Measurements from ENCODE around the gene SLC7A11.

SLC7A11 gene

DNA sequence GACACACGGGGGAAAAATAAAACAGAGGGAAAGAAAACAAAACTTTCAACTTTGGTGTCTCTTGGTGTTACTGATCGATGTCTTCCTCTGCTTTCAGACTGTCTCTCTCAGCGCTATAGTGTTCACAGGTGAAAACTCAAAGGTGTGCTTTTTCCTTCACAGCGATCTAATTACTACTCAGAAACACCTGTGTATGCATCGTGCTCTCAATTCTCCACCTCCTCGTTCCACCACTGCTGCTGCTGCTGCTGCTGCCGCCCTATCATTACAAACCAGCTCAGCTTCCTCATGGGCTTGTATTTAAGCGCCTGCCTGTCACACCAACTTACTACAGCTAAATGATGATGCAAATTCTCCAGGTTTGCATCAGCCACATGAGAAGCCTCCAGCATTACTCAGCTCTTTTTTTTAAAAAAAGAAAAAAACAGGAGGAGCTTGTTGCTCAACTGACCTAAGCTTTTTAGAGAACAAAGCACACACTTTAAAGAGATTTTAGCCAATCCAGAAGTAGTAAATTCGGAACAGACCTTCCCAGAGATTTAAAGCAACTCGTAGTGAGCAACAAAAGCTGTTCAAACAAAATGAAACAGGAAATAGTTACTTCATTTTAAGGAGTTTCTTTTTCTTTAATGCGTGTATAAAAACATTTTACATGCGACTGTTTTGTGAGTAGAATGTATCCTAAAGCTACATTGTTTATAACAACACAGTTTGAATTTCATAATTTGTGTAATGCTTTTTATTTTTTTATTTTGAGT, at the start of gene SLC7A11:
SLC7A11 (minus strand) TSS at position 274 of the 758 bp plus-strand sequence. CDS start 280 bp downstream, outside the sequence.
- peak; percentile 4 to 12 for DNase-seq

DNA sequence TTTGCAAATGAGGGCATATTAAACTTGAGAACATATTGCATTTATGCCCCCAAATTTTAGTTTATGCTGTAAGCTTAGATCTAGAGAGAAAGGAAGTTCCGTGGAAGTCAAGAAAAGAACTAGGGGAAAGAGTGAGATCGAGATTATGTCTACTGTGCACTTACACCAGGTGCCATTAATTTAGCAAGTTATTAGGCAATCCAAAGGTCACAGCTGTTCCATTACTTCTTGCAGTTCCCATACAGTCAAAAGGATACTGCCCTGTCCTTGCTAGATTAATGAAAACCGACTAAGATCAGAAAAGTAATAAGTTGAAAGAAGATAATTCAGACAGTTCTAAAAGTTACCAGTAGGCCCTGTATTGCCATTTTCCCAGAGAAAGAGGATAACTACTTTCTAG, 49.3 kb upstream of the SLC7A11 start:
- no peak for DNase-seq

DNA sequence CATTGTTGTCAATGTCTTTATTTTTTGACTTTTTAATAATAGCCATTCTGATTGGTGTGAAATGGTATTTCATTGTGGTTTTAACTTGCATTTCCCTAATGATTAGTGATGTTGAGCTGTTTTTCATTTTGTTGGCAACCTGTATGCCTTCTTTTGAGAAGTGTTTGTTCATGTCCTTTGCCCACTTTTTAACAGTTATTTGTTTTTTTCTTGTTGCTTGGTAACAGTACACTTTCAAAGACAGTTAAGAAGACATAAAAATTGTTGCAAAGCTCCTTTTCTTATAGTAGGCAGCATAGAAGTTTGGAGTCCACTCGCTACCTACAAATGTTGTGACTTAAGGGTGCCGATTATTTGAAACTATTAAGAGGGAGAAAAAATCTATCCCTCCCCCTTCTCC, 48.7 kb upstream of the SLC7A11 start:
- DNase-seq, result no peak

DNA sequence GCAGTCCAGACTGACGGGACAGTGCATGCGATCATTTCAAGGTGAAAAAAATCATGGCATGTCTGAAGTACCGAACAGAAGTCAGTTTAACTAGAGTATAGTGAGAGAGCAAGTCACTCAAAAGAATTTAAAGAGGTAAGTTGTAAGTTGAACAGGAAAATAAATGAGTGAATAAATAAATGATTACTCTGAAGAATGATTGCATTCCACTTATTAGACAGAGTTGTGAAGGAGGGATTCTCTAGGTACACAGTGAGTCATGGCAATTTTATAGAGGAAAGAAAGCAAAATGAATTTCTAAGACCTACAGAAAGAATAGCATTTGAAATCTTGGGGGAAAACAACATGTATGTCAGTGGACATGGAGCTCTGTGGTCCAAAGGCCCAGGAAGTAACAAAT, 37.1 kb upstream of the SLC7A11 start:
- no peak for DNase-seq

DNA sequence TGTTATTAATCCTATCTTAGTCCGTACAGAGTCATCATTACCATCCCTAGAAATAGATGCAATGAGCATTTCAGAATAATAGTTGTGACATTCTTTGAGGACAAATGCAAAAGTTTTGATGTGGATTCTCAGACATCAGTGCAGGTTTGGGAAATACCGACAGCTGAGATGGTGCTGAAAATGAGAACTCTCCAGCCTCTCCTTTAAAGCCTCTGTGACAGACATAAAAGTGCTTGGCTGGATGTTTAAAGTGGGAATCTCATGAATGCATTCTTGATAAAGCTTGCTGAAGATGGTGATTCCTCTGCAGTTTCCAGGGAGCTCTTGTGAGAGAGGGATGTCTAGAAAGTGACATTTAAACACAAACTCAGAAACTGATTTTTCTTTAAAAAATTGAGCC, 35.0 kb upstream of the SLC7A11 start:
- no peak for DNase-seq

DNA sequence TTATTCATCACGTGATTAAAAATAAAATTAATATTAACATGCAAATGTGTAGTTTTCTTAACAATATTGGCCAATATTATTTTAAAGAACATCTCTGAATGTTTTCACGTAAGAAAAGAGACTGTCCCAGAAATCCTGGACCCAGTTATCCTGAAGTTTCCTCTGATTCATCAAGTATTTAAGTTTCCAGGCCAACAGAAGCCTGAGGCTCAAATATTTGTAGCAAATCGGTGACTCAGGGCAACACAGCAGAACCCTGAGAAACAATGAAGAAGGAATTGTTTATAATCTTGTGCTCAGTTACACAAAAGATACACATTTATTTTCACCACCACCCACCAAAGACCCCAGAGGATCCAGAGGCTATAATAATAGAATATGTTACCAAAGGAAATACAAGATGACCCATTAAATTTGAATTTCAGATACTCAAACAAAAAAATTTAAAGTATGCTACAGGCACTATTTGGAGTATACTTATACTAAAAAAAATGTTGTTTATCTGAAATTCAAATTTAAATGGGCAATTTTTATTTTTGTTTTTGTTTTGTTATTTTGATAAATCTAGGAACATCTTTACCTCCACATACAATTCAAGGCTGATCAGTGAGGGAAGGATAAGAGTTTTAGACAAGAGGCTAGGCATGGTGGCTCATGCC, 33.9 kb upstream of the SLC7A11 start:
- no peak for DNase-seq

DNA sequence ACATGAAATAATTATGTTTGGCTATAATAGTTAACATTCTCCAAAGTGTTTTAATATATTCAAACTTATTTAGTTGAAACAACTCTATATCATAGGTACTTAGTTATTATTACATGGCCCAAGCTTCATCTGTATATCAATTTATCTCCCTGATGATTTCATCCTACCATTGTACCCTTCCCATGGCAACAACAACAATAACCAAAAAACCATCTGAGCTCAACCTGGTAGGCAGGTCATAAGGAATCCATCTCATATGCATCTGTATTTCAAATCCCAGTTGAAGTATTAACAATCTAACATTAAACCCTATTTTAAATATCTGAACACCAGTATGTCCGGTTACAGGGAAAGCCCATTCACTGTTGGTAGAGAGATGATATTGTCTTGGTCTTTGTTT, 33.1 kb upstream of the SLC7A11 start:
- no peak for DNase-seq

DNA sequence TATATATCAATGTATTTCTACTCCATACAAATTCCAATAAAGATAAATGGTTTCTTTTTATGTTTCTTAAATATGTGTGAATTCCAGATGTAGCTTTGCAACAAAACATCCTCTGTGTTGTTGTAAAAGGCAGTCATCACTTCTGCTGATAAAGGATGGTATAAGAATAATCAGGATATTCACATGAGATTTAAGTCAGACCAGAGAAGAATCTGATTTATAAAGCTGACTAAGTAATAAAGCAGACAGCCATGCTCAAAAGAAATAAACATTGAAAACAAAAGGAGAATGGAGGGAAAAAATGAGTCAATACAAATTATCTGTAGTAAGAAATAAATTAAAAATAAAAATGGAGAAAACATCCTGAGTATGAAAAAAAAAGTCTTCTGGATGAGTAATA, 27.0 kb upstream of the SLC7A11 start:
- no peak for DNase-seq

DNA sequence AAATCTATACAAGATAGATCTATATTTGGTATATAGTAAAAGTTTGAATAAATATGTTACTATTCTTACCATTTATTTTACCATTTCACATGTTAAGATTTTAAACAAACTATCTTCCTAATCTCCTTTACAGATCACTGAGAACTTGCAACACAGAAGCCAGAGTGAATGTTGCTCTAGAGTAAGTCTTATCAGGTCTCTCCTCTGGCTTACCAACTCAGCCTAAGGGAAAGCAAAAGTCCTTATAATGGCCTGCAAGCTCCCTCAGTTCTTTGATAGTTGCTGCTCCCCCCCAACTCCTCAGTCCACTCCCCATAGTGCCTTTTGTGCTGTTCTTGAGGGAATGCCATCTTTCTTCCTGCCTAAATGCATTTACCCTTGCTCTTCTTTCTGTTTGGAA, 25.7 kb upstream of the SLC7A11 start:
- no peak for DNase-seq

DNA sequence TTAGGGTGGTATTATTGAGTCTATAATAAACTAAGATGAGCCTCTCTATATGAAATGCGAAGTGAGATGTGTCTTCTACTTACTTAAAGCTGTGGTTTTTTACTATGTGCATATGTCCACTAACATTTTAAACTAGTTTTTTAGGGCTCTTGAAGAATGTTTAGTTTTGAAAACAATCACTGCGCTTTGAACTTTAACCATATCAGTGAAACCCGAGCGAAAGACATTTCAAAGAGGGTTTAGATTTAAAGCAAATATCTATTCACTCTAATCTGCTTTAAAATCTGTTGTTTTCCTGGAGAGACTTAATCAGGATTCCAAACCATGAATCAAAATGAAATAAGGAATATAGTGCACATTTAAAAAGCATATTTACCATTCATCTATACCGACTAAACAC, 24.8 kb upstream of the SLC7A11 start:
- DNase-seq, result no peak

DNA sequence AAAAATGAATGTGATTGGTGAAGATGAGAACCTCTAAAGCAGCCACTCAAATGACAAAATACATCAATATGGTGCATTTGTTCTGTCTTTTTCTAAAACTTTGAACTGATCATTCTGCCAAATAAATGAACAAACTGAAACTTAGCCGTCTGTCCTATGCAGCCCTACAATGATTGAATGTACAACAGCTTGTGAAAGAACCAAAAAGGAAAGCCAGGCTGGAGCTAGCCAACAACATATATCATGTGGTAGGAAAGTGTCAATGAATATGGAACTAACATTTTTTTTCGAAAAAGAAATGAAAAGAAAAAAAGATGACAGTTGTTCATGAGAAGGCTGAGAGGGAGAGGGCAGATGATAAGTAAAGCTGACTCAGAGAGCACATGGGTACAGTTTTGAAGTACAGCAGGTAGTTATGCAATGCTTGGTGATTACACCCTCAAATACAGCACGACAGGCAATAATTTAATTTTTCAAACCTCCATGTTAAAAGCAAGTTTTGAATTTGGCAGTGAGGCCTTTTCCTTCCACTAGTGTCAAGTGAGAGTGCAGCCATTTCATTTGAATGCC, 21.2 kb upstream of the SLC7A11 start:
- no peak for DNase-seq

DNA sequence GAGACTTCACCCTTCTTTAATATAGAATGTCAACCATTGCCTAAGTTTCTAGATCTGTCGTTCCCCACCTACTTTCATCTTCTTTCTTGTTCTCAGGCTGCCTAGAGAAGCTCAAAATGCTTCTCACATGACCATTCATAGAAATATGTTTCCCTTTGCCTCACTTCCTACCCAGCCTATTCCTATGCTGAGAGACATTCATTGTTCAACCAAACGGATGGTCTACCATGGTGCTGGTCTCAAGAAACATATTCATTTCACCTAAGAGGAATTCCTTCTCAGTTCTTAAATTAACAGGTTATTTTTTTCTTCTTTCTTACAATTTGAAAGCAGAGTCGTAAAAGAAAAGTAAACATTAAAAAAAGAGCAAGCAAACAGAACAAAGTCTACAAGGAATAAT, 20.3 kb upstream of the SLC7A11 start:
- no peak for DNase-seq

DNA sequence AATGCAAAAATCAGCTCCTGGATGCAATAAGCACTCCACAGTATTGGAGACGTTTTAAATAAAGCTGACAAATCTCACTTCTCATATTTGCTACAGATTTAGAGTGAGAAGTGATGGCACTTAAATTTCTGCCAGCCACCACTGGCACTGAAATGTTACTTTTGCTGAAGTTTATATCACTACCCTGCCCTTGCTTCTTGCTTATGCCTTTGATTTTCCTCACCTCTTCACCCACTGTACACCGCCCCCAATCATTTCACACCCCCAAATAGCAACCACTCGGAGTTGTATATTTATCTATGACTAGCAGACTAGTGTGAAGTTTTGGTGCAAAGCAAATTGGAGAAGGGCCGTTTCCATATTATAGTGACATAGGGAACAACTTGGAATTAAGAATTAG, 19.9 kb upstream of the SLC7A11 start:
- DNase-seq, result no peak

DNA sequence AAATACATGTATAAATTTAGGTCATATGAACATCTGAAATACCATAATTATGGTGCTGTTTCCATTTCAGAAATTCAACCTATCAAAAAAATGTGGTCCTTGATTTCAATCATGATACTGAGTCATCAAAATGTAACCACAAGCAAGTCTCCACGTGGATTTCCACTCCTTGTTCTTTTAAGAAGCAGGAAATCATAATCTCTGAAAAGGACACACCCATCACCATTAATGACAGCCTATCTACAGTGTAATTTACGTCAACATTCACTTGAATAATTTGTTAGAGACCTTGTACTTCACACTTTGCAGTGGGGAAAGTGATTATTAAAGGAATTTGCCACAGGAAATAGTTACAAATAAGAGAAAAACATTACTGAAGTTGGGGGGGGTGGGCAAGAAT, 17.7 kb upstream of the SLC7A11 start:
- no peak for DNase-seq

DNA sequence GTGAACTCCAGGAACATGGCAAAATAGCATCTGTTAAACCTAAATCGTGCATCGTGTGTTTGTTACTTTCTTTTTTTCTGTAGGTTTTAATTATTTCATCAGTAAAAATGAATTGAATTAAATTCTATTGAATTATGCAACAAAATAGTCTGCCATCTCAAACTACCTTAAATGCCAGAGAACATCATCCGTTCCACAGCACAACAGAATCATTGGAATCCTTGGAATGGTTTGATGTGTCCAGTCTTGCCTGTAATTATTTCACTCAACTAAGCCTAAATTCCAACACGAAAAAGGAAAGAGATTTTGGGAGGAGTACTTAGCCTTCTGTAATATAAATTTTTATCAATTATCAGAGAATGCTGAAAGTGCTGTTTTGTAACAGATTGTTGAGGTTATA, 17.1 kb upstream of the SLC7A11 start:
- DNase-seq, result no peak

DNA sequence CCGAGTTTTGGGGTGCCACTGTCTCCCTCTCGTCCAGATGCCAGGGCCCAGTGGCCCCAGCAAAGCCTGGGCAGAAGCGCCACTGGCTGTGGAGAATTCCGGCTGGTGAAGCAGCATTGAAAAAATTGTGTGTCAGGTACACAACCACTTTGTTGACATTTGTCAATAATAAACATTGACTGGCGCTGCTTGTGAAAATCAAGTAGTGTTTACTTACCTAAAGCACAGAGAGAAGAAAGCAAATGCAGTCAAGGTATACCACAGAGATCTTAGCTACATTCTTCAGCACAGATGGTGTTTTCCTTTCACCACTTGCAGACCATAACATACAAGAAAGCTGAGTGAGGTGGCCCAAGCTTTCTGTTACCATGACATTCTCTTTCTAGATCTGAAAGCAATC, 14.5 kb upstream of the SLC7A11 start:
- no peak for DNase-seq

DNA sequence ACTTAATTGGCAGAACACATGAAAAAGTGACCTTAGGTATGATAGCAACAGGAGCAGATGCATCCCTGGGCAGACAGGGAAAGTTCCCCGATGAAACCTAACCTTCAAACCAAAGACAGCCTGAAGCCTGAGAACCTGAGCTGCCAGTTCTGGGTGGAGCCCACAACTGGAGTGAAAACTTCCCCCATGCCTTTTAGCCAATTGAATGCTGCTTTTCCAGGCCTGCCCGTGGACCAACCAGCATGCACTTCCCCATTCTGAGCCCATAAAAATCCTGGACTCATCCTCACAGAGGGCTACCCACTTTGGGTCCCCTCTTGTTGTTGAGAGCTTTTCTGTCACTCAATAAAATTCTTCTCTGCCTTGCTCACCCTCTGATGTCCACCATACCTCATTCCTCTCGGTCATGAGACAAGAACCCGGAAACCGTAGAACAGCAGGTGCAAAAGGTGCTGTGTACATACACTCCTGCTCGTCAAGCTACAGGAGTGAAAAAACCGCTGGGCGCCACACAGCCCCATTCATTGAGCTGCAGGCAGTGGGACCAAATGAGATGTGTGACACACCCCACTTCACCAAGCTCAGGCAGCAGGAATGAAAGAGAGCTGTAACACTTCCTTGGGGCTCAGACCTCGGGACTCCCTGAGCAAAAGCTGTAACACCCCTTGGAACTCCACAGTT, 13.9 kb upstream of the SLC7A11 start:
- DNase-seq, result no peak

DNA sequence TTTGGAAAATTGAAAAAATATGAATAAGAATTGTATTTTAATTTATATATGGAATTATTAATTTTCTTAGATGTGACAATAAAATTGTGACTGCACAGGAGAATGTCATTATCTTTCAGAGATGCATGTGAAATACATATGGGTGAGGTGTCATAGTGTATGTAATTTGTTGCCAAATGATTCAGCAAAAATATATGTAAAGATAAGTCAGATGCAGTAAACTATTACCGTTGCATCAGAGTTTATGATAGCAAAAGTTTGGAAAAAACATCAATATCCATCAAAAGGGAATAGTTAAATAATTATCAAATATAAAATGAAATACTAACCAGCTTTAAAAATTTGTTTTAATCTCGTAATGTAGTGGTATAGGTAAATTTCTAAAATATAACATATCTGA, 10.4 kb upstream of the SLC7A11 start:
- DNase-seq, result no peak

DNA sequence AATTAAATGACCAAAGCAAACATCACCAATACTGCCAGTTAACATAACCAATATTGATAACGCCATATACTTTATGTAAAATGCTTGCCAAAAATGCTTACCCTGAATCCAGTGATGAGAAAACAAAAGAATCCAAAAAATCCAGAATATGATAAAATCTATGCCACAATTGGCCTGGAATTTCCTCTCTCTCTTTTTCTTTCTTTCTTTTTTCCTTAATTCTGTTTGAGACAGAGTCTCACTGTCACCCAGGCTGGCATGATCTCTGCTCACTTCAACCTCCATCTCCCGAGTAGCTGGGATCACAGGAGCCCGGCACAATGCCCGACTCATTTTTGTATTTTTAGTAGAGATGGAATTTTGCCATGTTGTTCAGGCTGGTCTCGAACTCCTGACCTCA, 9.8 kb upstream of the SLC7A11 start:
- DNase-seq, result no peak

DNA sequence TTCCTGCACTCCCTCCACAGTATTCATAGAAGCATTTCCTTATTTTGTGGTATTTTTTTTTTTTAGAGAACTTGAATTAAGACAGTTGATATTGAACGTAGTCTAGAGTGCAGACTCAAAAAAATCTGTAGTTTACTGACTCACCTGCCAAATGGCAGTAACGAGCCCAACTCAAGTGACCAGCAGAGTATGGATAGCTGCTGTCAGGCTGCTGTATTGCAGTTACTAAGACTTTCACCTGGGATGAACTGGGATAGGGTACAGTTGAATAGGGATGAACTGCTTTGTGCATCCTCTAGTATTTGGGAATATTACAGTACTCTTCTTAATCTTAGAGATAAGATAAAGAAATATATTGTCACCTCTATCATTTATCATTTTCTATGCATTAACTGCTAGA, 7.0 kb upstream of the SLC7A11 start:
- no peak for DNase-seq

DNA sequence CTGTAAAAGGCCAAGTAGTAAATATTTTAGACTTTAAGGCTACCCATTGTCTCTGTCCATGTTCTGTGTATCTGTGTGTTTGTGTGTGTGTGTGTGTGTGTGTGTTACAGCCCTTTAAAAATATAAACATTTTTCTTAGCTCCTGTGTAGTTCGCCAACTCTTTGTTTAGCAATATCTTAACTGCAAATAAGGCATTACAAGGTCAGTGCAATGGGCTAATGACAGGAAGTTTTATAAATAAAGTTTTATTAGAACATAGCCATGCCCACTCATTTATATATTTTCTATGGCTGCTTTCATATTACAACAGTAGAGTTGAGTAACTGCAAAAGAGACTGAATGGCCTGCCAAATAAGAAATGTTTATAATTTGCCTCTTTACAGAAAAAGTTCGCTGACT, 5.9 kb upstream of the SLC7A11 start:
- DNase-seq, result no peak

DNA sequence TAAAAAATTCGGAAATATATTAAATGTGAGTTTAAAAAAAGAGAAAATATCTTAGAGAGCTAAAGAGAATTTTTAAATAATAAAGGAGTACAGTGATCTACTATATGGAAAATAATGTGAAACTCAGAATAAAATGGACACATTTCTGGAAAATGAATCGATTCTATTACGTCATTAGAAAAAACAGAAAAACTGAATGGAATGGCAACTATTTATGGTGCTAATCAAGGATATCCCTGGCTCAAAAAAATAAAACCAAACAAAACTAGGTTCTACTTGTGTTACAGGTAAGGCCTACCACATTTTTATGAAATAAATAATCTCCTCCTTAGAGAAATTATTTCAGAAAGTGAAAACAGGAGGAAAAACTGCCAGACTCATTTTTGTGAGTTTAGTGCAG, 5.5 kb upstream of the SLC7A11 start:
- no peak for DNase-seq

DNA sequence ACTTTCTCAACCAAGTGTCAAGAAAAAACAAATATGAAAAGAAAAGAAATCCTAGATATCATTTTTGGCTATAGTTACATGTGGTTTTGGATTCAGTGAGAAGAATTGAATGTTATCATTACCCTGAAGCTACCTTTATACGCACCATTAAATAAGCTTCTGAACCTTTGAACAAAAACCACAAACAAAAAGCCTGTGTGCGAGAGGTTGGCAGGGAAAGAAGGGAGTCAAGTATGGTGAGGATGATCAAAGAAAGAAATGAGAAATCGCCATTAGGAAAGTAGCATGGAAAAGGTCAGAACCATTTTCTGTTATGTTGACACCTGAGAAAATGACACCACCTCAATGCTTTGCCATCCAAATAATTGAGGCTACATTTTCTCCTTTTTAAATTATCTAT, 1.2 kb upstream of the SLC7A11 start:
- no peak for DNase-seq

DNA sequence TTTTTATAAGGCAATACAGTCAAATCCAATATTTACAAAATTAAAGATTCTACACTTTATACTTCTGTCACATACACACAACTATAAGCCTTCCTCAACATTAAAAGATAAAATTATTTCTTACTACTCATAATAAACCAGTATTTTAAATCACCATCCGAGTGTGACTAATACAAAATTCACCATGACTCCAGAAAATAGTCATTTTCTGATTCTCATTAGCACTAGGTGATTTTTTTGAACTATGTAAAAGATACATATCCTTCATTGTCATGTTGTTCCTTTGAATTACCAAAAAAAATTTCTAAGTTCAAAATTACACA, 646 bp upstream of the SLC7A11 start:
- no peak for DNase-seq

Measured in activated CD4-positive, alpha-beta T cell treated with anti-CD3 and anti-CD28 coated beads for 4 hours (primary cell).